Panc1 (cell line): ENCODE data around the gene TMTC1. TPM values are rescaled to one million over a fixed set of nuclear protein-coding genes. Genes with fewer than 3 reads are reported as not detected.

ENCODE experiments used
- ATAC-seq: fragments of 200-7000 bp; cut with Tn5 transposase; 2 replicates; pipeline ENCODE4 v1.9.1; 2020; ENCODE audit warnings: mild to moderate bottlenecking, moderate library complexity
- BruUV-seq: library from RNA; stranded (reverse); fragments of 400-500 nt; replicated peaks from 2 replicates; lab custom pipeline; 2021; lab: Mats Ljungman, UMichigan
- CTCF ChIA-PET: fragments of 300-600 bp; sonication (Branson Sonifier 250); formaldehyde crosslinking; loops from one replicate; lab custom pipeline; 2022; ENCODE audit warnings: antibody characterized with exemption; lab: Charles Lee
- POLR2A ChIA-PET: fragments of 300-600 bp; sonication (Branson Sonifier 250); formaldehyde crosslinking; loops from one replicate; lab custom pipeline; 2022; ENCODE audit warnings: antibody characterized with exemption; lab: Charles Lee
- DNase-seq: peaks from one replicate; pipeline ENCODE4 v3.0.0-alpha.2; 2010; ENCODE audit warnings: low read depth, low spot score
- H3K27ac ChIP-seq: 2 replicates; pipeline ENCODE4 v1.5.1; 2011; ENCODE audit warnings: mild to moderate bottlenecking, low read length, inconsistent platforms
- H3K27me3 ChIP-seq: fragments of 200-500 bp; sonication (Bioruptor generic); 2 replicates; pipeline ENCODE4 v1.6.0; 2014; ENCODE audit warnings: low read length, inconsistent platforms; ENCODE audit not compliant: control insufficient read depth, insufficient read depth
- H3K36me3 ChIP-seq: fragments of 200-500 bp; sonication (Bioruptor generic); 2 replicates; pipeline ENCODE4 v1.5.1; 2014; ENCODE audit warnings: inconsistent platforms, mild to moderate bottlenecking, low read length, moderate library complexity; ENCODE audit not compliant: control insufficient read depth, insufficient read depth
- H3K4me1 ChIP-seq: 2 replicates; pipeline ENCODE4 v1.5.1; 2011; ENCODE audit warnings: inconsistent platforms, mild to moderate bottlenecking, low read length, moderate library complexity; ENCODE audit not compliant: control insufficient read depth, insufficient read depth
- H3K4me3 ChIP-seq, 2 experiments: 2 replicates each; pipeline ENCODE4 v1.5.1; 2011 to 2012; ENCODE audit warnings: low read depth in 2 of 2, low read length in 2 of 2, mild to moderate bottlenecking in 2 of 2, inconsistent platforms in 1 of 2, moderate library complexity in 1 of 2
- H3K9me3 ChIP-seq: fragments of 200-500 bp; sonication (Bioruptor generic); 2 replicates; pipeline ENCODE4 v1.5.1; 2014; ENCODE audit warnings: low read depth, mild to moderate bottlenecking, inconsistent platforms, low read length, moderate library complexity; ENCODE audit not compliant: control insufficient read depth, insufficient read depth
- CTCF ChIP-seq: fragments of 450-650 bp; IDR thresholded peaks from 2 replicates; pipeline ENCODE4 v1.5.1; 2017; ENCODE audit warnings: mild to moderate bottlenecking
- POLR2AphosphoS5 ChIP-seq: IDR thresholded peaks from 2 replicates; pipeline ENCODE4 v1.6.1; 2012; ENCODE audit warnings: mild to moderate bottlenecking, low read depth, low read length, moderate library complexity
- REST ChIP-seq, 2 experiments: IDR thresholded peaks; 2 replicates each; pipeline ENCODE4 v1.6.1; 2011 to 2012; ENCODE audit warnings: low read depth in 2 of 2, control low read depth in 1 of 2, low read length in 1 of 2, mild to moderate bottlenecking in 1 of 2, moderate library complexity in 1 of 2; ENCODE audit not compliant: insufficient read depth in 1 of 2
- SIN3A ChIP-seq: IDR thresholded peaks from 2 replicates; pipeline ENCODE4 v1.6.1; 2012; ENCODE audit warnings: low read depth, mild to moderate bottlenecking, low read length, moderate library complexity, borderline replicate concordance; ENCODE audit not compliant: insufficient read depth
- TCF7L2 ChIP-seq: IDR thresholded peaks from 2 replicates; pipeline ENCODE4 v1.6.1; 2011; ENCODE audit warnings: mild to moderate bottlenecking, low read depth, low read length, inconsistent platforms
- in situ Hi-C: cut with HindIII; loops from 2 replicates; pipeline ENCODE4 v1.10.0; 2016; ENCODE audit warnings: low sequenced_read_pairs, low pct_unique_long_range_greater_than_20kb
- intact Hi-C: fragments of 100-400 bp; cut with micrococcal nuclease; formaldehyde crosslinking; loops from one replicate; pipeline ENCODE4 v1.10.0; 2022; ENCODE audit not compliant: unreplicated experiment
- total RNA-seq: library from RNA; stranded (reverse); gene quantifications from one replicate; pipeline ENCODE4 v1.2.1, GENCODE V29; 2021; ENCODE audit not compliant: unreplicated experiment

TMTC1 gene
- total RNA-seq, 1 experiment from 2014 or later: 0.28 TPM

- BruUV-seq: no TSS peak
- H3K27me3 ChIP-seq: peaks cover 4% of the 10 kb centered on the region; the same call in 1 of the 2 replicates
- no peak for DNase-seq
- no peak overlapping the region for H3K4me3 ChIP-seq
- POLR2A ChIA-PET: no interaction called here
- no peak overlapping the region for H3K27ac ChIP-seq
- intact Hi-C loops (no loop called here), in situ Hi-C loops (no loop called here)
- TF ChIP-seq REST (IDR thresholded peaks at IDR 0.05; ENCODE audit: insufficient read depth in 1 of 2, low read depth in 2 of 2, low read length in 1 of 2): no peak
- TF ChIP-seq POLR2AphosphoS5: no peak
- no peak for TF ChIP-seq CTCF
- no peak for TF ChIP-seq TCF7L2
- no peak for TF ChIP-seq SIN3A
- CTCF ChIA-PET: no interaction called here
- ATAC-seq: no peak
- H3K4me1 ChIP-seq: no peaks in the 10 kb centered on the region
- H3K9me3 ChIP-seq: no peaks in the 10 kb centered on the region
- H3K36me3 ChIP-seq: no peaks in the 10 kb centered on the region
Measured at GRCh38 chr12:29682088-29682487, 101.7 kb downstream of the TMTC1 start.

GRCh38 chr12:29681370-29681769, 102.4 kb downstream of the TMTC1 start:
- no TSS peak for BruUV-seq
- in situ Hi-C loops (no loop called here), intact Hi-C loops (no loop called here)
- H3K27ac ChIP-seq: no peak overlapping the region
- no peaks in the 10 kb centered on the region for H3K36me3 ChIP-seq
- no peaks in the 10 kb centered on the region for H3K4me1 ChIP-seq
- DNase-seq: no peak
- peaks cover 4% of the 10 kb centered on the region; the same call in 1 of the 2 replicates for H3K27me3 ChIP-seq
- no peak for ATAC-seq
- ChIA-PET POLR2A (no interaction called here), CTCF (no interaction called here)
- H3K9me3 ChIP-seq: no peaks in the 10 kb centered on the region
- no peak overlapping the region for H3K4me3 ChIP-seq
- TF ChIP-seq POLR2AphosphoS5 (no peak), CTCF (no peak), TCF7L2 (no peak), REST (IDR thresholded peaks at IDR 0.05; ENCODE audit: insufficient read depth in 1 of 2, low read depth in 2 of 2, low read length in 1 of 2) (no peak), SIN3A (no peak)
